AG08396 (cell line): ENCODE results near the gene SSUH2.
"Not testable (repeated sequence)": the region's sequence is repeated elsewhere in the genome, so short reads cannot be mapped to it uniquely, and the experiment has no call there.

Experiments
- DNase-seq: peaks from one replicate; pipeline ENCODE4 v3.0.0; 2012; ENCODE audit warnings: low spot score, mixed read lengths

Gene SSUH2

GRCh38 chr3:8658306-8659212 is 14.0 kb upstream of the SSUH2 start:
- DNase-seq: no peak

DNA sequence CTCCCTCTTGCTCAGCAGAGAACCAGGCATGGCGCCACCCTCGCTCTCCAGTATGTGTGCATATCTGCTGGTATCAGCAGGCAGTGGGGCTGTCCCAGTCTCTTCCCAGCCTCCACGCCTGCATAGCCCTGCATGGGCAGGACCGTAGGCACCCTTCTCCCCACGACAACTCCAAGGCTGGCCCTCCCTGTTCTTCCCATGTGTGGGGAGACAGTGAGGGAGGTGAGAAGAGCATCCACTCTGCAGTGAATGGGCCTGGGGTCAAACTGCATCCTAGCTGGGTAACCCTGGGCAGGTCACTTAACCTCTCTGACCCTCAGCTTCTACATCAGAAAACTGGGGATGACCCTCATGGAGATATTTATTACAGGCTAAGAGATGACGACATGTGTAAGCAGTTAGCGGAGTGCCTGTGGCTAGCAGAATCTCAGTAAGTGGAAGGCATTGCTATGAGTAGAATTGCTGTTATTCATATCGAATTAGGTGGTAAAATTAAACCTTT is 13.3 kb upstream of the SSUH2 start:
- no peak for DNase-seq

DNA sequence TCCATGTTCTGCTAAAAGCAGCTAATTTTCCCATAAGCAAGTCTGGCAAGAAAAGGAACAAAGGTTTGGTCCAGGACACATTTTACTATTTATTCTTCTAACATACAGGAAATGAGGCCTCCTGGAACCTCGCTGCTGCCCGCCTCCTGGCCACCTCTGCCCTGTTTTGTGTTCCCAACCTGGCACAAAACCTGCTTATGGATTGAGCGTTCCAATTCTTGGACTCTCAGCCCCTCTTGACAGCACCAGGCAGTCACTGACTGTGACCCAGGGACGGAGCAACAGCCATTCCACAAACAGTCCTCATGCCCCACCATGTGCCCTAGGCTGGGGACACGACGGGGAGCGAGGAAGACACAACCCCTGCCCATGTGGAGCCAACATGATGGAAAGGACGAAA is 11.6 kb upstream of the SSUH2 start:
- DNase-seq: no peak

GRCh38 chr3:8655387-8655835 is 10.8 kb upstream of the SSUH2 start:
- no peak for DNase-seq

DNA sequence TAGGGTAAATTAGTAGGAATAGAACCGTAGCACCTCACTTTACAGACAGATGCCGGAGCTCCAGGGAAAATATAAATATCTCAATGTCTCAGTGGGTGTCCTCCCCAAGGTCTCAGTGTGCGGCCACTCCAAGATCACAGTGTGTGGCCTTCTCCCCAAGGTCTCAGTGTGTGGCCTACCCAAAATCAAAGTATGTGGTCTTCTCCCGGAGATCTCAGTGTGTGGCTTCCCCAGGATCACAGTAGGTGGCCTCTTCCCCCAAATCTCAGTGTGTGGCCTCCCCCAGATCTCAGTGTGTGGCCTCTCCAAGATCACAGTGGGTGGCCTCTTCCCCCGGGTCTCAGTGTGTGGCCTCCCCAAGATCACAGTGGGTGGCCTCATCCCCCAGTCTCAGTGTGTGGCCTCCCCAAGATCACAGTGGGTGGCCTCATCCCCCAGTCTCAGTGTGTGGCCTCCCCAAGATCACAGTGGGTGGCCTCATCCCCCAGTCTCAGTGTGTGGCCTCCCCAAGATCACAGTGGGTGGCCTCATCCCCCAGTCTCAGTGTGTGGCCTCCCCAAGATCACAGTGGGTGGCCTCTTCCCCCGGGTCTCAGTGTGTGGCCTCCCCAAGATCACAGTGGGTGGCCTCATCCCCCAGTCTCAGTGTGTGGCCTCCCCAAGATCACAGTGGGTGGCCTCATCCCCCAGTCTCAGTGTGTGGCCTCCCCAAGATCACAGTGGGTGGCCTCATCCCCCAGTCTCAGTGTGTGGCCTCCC is 10.2 kb upstream of the SSUH2 start:
- DNase-seq: not testable (repeated sequence)

DNA sequence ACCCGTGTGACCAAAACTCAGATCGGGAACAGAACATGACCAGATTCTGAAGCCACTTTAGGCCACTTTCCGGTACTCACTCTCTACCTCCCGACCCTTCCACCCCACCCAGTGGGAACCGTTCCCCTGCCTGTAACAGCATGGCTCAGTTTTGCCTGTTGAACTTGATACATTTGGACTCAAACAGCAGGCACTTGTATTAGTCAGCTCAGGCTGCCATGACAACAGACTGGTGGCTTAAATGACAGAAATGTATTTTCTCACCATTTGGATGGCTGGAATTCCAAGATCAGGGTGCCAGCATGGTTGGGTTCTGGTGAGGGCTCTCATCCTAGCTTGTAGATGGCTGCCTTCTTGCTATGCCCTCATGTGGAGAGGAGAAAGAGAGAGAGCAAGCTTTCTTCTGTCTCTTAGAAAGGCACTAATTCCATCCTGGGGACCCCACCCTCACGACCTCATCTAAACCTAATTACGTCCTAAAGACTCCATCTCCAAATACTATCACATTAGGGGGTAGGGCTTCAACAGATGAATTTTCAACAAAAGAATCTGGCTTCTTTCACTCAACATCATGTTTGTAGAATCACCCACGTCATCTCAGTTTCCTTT is 9.3 kb upstream of the SSUH2 start:
- no peak for DNase-seq

DNA sequence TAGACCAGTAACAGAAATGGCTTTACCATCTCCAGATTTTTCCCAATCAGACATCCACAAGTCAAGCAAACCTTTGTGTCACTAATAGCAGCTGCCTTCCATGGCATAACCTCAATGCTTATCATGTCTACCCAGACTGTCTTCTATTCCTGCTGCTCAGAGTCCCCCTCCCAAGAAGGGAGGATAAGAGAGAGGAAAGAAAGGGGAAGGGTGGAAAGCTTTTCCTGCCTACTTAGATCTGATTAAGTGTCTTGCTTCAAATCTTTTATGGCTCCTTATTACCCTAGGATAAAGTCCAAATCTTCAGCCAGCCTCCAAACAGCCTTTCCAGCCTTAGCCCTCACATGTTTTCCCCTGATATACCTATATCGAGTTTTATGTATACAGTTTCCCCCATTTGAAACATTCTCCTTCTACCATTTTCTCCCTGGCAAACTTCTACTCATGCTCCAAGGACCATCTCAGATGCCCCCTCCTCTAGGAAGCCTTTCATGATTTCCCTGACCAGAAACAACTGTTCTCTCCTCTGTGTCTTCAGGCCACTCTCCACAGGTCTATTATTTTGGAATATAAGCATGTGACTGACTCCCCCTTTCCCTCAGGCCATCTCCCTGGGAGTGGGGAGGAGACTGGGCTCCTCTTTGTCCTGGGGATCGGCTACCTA is 7.9 kb upstream of the SSUH2 start:
- DNase-seq: no peak

GRCh38 chr3:8651418-8652323 is 7.1 kb upstream of the SSUH2 start:
- no peak for DNase-seq

- no peak for DNase-seq
Observed at GRCh38 chr3:8650583-8651416, 6.2 kb upstream of the SSUH2 start.

DNA sequence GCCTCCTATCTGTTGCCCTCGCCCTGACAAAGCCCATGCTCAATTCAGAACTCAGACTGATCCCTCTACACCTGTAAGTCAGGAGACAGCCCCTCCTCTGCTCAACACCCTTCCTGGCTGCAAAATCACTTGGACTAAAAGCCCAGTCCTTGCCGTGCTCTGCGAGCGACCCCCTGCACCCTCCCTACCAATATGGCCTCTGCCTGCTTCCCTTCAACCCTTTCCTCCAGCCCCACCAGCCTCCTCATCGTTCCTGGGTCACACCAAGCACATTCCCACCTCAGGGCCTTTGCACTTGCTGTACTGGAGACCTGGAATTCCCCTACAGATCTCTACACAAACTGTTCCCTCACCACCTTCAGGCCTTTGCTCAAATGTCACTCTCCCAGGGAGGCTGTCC is 5.2 kb upstream of the SSUH2 start:
- DNase-seq: no peak

GRCh38 chr3:8648909-8649741 is 4.5 kb upstream of the SSUH2 start:
- no peak for DNase-seq

DNA sequence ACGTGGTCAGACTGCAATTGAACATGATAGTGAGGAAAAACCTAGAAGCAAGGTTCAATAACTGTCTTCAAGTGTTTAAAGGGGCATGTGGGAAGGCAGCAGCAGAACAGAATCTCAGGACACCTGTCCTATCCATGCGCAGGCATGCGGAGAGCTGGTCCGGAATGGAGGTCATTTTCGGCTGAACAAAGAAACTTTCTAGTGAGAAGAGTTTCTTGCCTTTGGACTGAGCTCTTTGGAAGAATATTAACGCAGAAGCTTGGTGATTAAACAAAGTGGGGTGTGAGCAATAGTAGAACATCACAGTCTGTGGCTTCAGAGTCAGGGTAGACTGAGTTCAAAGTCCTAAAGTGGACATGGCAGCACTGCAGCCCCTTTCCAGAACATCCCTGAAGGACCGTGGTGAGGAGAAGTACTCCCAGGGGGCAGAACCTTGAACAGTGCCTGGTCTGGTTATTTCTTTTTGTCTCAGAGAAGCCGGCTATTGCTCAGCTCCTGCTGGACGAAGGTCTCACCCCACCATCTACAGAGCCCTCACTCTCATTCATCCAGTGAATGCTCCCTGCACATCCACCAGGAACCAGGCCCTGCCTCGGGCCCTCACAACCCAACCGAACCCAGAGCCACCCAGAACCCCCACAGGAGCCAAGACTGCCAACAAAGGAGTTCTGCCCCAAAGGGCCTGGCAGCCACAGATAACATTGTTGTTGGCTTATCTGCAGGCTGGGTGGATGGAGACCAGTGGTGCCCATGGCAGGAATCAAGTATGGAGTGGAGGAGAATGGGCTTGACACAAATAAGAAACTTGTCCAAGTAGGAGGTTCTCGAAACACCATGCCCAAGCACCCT is 2.8 kb upstream of the SSUH2 start:
- no peak for DNase-seq

GRCh38 chr3:8646313-8646938 is 1.8 kb upstream of the SSUH2 start:
- DNase-seq: no peak

GRCh38 chr3:8645712-8646111 is 1.1 kb upstream of the SSUH2 start:
- no peak for DNase-seq

GRCh38 chr3:8643693-8644365 is 769 bp downstream of the SSUH2 start:
- no peak for DNase-seq

- DNase-seq: no peak
Observed at GRCh38 chr3:8642001-8642400, 2.6 kb downstream of the SSUH2 start.

DNA sequence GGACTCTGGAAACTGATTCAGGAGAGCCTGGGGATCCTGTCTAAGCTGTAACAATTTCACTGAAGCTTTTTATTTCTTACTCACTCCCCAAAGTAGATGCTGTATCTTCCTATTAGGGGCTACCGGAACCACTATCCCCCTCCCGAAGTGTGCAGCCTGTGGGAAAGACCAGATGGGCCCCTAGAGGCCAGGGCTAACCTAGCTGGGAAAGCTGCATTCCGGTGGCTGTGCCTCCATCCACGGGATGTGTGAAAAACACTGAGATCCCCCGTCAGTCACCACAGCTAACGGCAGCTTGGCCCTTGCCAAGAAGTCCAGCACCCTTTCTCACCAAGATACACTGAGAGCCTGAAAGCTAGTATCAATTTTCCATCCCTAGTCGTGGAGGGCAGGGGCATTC is 3.1 kb downstream of the SSUH2 start:
- no peak for DNase-seq
